H1 (cell line): ENCODE results near the gene SPEM1.

ENCODE experiments used
- ATF2 ChIP-seq: IDR thresholded peaks from 2 replicates; pipeline ENCODE4 v1.6.1; 2012; ENCODE audit warnings: low read length, inconsistent platforms
- CTCF ChIP-seq, 3 experiments: IDR thresholded peaks; 1 replicate in 2 of 3; 2 replicates in 1 of 3; pipeline versions ENCODE4 v1.5.1 to v1.6.1; 2011; ENCODE audit warnings: low read length in 3 of 3, mild to moderate bottlenecking in 3 of 3, inconsistent platforms in 2 of 3, low read depth in 1 of 3, moderate library complexity in 1 of 3; ENCODE audit not compliant: insufficient read depth in 1 of 3; ENCODE audit errors: control extremely low read depth in 1 of 3
- EZH2 ChIP-seq: fragments of 200-600 bp; sonication (generic); IDR thresholded peaks from 2 replicates; pipeline ENCODE4 v1.7.1; 2012; ENCODE audit warnings: low read depth, mild to moderate bottlenecking, moderate library complexity, low read length, inconsistent platforms; ENCODE audit not compliant: severe bottlenecking
- JUN ChIP-seq: IDR thresholded peaks from 2 replicates; pipeline ENCODE4 v1.6.1; 2011; ENCODE audit warnings: low read depth, mild to moderate bottlenecking, improper control_type of control experiment, low read length
- POLR2AphosphoS5 ChIP-seq: IDR thresholded peaks from 2 replicates; pipeline ENCODE4 v1.6.1; 2011; ENCODE audit warnings: low read depth, low read length
- SIX5 ChIP-seq: IDR thresholded peaks from 2 replicates; pipeline ENCODE4 v1.6.1; 2011; ENCODE audit warnings: mild to moderate bottlenecking, low read depth, low read length
- SRF ChIP-seq: IDR thresholded peaks from 2 replicates; pipeline ENCODE4 v1.6.1; 2011; ENCODE audit warnings: mild to moderate bottlenecking, low read depth, low read length, moderate library complexity
- TCF12 ChIP-seq: IDR thresholded peaks from 2 replicates; pipeline ENCODE4 v1.6.1; 2011; ENCODE audit warnings: low read depth, mild to moderate bottlenecking, low read length
- YY1 ChIP-seq: IDR thresholded peaks from 2 replicates; pipeline ENCODE4 v1.6.1; 2011; ENCODE audit warnings: low read depth, mild to moderate bottlenecking, low read length

GRCh38 chr17:7464081-7464480 lies 44.0 kb downstream of the SPEM1 start:
- TF ChIP-seq TCF12 (no peak), EZH2 (no peak), SIX5 (no peak), ATF2 (no peak), POLR2AphosphoS5 (no peak), CTCF (IDR thresholded peaks at IDR 0.05; ENCODE audit: control extremely low read depth in 1 of 3, insufficient read depth in 1 of 3, low read depth in 1 of 3, low read length in 3 of 3) (no peak), YY1 (no peak), JUN (no peak), SRF (no peak)
